Left lung (tissue), 10 donors: Measurements from ENCODE around the gene SH3PXD2A. TPM values are rescaled to one million over a fixed set of nuclear protein-coding genes. Genes with fewer than 3 reads are reported as not detected.

Source experiments
- ATAC-seq: fragments of 200-7000 bp; cut with Tn5 transposase; one replicate; pipeline ENCODE4 v1.9.1; 2020; ENCODE audit warnings: moderate library complexity
- DNase-seq, 4 donors: peaks; one replicate each; pipeline ENCODE4 v3.0.0-alpha.2; 2013 to 2020
- H3K27ac ChIP-seq, 2 donors: fragments of 200-600 bp; sonication (generic) in 1 of 2; one replicate each; pipeline versions ENCODE4 v1.5.0 to v1.8.0; 2020 to 2021
- H3K27me3 ChIP-seq, 2 donors: fragments of 200-600 bp; sonication (generic) in 1 of 2; one replicate each; pipeline versions ENCODE4 v1.5.0 to v1.8.0; 2020 to 2021
- H3K36me3 ChIP-seq, 2 donors: fragments of 200-600 bp; sonication (generic) in 1 of 2; one replicate each; pipeline versions ENCODE4 v1.5.0 to v1.8.0; 2020 to 2021
- H3K4me1 ChIP-seq, 2 donors: fragments of 200-600 bp; one replicate each; pipeline ENCODE4 v1.8.0; 2021
- H3K4me3 ChIP-seq, 2 donors: fragments of 200-600 bp; sonication (generic) in 1 of 2; one replicate each; pipeline versions ENCODE4 v1.5.0 to v1.8.0; 2020 to 2021; ENCODE audit warnings: mild to moderate bottlenecking in 1 of 2
- H3K9me3 ChIP-seq, 2 donors: fragments of 200-600 bp; sonication (generic) in 1 of 2; one replicate each; pipeline versions ENCODE4 v1.5.0 to v1.8.0; 2020 to 2021
- intact Hi-C, 2 donors: fragments of 100-400 bp; cut with DNase I; formaldehyde crosslinking; loops; one replicate each; pipeline versions ENCODE4 v1.11.2 to v1.14.2; 2022
- polyA plus RNA-seq, 6 donors: library from polyadenylated mRNA; unstranded; fragments of 120-200 nt; gene quantifications; one replicate each; pipeline ENCODE4 v1.2.1, GENCODE V29; 2013; ENCODE audit not compliant: insufficient read length in 6 of 6
- total RNA-seq, 2 donors: library from RNA; stranded (reverse); fragmentation: NEBNext Ultra II Directional; extraction: Animal tissue kit (Norgen Biotek cat#: 25700); gene quantifications; one replicate each; pipeline ENCODE4 v1.2.1, GENCODE V29; 2021
- TF ChIP-seq, protein P1 (sequence below), 2 donors: fragments of 200-600 bp; sonication (generic) in 1 of 2; IDR thresholded peaks; one replicate each; pipeline versions ENCODE4 v1.5.0 to v1.8.0; 2021; ENCODE audit warnings: antibody characterized with exemption in 2 of 2
- donor health status: DM: no; HTN: yes; CAD: no.
- donor health status: DM: no; HTN: no; CAD: no.

The SH3PXD2A gene
- total and polyA plus RNA-seq, 8 donors: 44.8 to 117 (median 91.7) TPM

DNA sequence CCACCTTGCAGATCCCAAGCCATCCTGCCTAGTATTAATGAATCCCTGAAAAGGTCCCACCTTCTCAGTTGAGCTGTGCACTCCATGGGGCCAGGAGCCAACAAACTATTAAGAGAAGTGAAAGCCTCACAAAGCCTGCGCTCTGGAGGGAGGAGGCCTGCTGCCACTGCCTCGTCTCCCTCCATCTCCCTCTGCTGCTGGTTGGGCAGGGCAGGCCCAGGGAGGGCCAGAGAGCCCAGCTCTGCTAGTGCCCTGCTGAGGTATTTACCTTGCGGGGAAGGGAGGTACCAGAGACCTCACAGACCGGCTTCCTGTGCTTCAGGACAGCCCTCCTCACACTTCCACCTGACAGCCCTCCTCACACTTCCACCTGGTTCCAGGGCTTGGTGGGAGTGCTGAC, 171.5 kb downstream of the SH3PXD2A start:
- intact Hi-C loops: loop anchor here in 1 of 2 donors (2.0 kb wide), 1 partner anchor 81 kb away; no protein-coding TSS in a partner anchor
- peaks cover 0 to 15% of the 10 kb centered on the region in 2 donors for H3K4me1 ChIP-seq
- ATAC-seq: no peak
- H3K9me3 ChIP-seq: no peaks in the 10 kb centered on the region
- H3K36me3 ChIP-seq: no peaks in the 10 kb centered on the region
- no peak overlapping the region for H3K27ac ChIP-seq
- TF ChIP-seq, protein P1, sequence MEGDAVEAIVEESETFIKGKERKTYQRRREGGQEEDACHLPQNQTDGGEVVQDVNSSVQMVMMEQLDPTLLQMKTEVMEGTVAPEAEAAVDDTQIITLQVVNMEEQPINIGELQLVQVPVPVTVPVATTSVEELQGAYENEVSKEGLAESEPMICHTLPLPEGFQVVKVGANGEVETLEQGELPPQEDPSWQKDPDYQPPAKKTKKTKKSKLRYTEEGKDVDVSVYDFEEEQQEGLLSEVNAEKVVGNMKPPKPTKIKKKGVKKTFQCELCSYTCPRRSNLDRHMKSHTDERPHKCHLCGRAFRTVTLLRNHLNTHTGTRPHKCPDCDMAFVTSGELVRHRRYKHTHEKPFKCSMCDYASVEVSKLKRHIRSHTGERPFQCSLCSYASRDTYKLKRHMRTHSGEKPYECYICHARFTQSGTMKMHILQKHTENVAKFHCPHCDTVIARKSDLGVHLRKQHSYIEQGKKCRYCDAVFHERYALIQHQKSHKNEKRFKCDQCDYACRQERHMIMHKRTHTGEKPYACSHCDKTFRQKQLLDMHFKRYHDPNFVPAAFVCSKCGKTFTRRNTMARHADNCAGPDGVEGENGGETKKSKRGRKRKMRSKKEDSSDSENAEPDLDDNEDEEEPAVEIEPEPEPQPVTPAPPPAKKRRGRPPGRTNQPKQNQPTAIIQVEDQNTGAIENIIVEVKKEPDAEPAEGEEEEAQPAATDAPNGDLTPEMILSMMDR (IDR thresholded peaks at IDR 0.05): no peak
- H3K4me3 ChIP-seq: no peak overlapping the region
- no peaks in the 10 kb centered on the region for H3K27me3 ChIP-seq
- DNase-seq: peak in 1 of 4 donors; percentile 49

DNA sequence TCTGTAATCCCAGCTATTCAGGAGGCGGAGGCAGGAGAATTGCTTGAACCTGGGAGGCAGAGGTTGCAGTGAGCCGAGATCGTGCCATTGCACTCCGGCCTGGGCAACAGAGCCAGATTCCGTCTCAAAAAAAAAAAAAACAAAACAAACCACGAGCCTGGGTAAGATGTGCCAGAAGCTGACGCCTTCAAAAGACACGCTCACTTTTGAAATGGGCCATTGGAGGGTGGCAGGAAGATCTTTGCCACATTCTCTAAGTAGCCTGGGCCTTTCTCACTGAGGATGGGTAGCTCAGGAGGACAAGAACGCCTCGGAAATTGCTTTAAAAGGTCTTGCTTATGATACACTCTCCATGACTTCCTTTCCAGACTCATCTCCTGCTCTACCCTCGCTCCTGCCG, 172.7 kb downstream of the SH3PXD2A start:
- TF ChIP-seq, protein P1 (IDR thresholded peaks at IDR 0.05): no peak
- Histone ChIP-seq H3K9me3 (no peaks in the 10 kb centered on the region), H3K27me3 (no peaks in the 10 kb centered on the region), H3K4me1 (peaks cover 0 to 27% of the 10 kb centered on the region in 2 donors), H3K27ac (no peak overlapping the region), H3K36me3 (no peaks in the 10 kb centered on the region), H3K4me3 (no peak overlapping the region)
- intact Hi-C loops: no loop called here
- ATAC-seq: no peak
- DNase-seq: peak in 1 of 4 donors; percentile 3

DNA sequence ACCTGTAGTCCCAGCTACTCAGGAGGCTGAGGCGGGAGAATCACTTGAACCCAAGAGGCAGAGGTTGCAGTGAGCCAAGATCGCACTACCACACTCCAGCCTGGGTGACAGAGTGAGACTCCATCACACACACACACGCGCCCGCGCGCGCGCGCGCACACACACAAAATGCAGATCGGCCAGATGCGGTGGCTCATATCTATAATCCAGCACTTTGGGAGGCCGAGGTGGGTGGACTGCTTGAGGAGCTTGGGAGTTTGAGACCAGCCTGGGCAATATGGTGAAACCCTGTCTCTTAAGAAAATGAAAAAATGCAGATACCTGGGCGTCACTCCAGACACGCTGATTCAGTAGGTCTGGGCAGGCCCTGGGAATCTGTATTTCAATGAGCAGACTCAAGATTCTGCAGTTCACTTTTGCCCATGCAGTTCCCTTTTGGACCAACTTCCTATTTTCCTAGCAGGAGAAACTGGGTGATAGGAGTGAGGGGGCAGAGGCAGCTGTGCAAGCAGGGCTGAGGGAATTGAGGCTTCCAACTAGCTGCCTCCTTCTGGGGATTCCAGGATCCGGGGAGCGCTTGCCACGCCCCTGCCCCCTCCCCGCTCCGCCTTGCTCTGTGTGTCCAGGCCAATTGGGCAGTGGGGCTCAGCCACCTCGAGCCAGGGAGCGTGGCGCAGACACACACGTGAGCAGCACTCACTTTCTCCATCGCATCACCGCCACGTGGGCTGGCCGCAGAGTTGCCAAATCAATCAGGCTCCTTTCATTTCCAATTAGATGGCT, 173.6 kb downstream of the SH3PXD2A start:
- no peak for ATAC-seq
- H3K36me3 ChIP-seq: no peaks in the 10 kb centered on the region
- TF ChIP-seq, protein P1 (IDR thresholded peaks at IDR 0.05): no peak
- intact Hi-C loops: no loop called here
- H3K27me3 ChIP-seq: no peaks in the 10 kb centered on the region
- no peak overlapping the region for H3K27ac ChIP-seq
- DNase-seq: peak in 1 of 4 donors; percentile 74
- H3K4me1 ChIP-seq: peaks cover 0 to 34% of the 10 kb centered on the region in 2 donors
- H3K4me3 ChIP-seq: no peak overlapping the region
- no peaks in the 10 kb centered on the region for H3K9me3 ChIP-seq

DNA sequence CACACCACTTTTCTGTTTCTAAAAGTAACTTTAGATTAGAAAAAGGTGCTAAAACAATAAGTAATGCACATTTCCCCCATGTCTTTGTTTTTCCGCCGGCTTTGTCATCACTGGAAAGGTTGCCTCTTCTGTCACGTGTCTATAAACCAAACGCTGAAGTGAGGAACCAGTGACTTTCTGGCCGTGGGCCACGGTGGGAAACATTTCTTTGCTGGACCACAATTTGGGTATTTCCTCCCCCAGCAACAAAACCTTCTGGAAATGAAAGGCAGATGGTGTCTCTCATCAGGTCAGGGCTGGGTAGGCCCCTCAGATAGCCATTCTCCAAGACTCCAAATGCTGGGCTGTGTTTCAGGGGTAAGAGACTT, 174.5 kb downstream of the SH3PXD2A start:
- intact Hi-C loops: no loop called here
- Histone ChIP-seq H3K36me3 (no peaks in the 10 kb centered on the region), H3K27me3 (no peaks in the 10 kb centered on the region), H3K27ac (no peak overlapping the region), H3K4me1 (peaks cover 7 to 35% of the 10 kb centered on the region in 2 donors), H3K4me3 (no peak overlapping the region), H3K9me3 (no peaks in the 10 kb centered on the region)
- ATAC-seq (no peak), DNase-seq (peak in 1 of 4 donors; percentile 6)
- TF ChIP-seq, protein P1 (IDR thresholded peaks at IDR 0.05): no peak

DNA sequence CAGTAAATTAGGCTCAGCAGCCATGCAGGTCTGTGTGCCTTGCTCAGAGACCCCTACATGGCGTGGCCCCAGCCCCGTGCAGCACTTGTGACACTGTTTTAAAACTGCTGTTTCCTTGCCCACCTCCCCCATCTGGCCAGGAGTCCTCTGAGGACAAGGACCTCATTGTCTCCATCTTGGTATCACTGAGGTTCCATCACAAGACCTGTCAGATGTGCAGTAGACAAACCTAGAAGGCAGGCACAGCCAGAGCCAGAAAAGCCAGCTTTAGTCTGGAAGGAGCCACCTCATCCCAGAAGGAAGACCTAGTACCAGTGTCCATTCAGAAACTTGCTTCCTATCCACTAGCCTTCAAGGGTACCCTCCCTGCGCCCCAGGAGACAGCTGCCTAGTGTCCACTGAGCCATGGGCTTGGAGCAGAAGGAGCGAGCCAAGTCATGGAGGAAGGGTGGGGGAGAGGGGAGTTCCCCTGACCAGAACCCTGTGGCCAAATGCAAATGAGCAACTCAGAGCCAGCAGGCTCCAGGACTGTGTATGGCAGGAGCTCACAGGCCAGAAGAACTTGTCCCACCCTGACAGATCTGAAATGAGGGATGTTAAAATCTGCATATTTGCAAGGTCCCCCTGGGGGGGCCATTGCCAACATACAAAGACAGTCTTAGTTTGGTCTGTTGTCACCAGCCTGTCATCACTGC, 176.1 kb downstream of the SH3PXD2A start:
- no peak overlapping the region for H3K4me3 ChIP-seq
- peak overlapping the region in 1 of 2 donors; percentile 80 for H3K27ac ChIP-seq
- no peak for ATAC-seq
- TF ChIP-seq, protein P1 (IDR thresholded peaks at IDR 0.05): no peak
- peaks cover 7 to 35% of the 10 kb centered on the region in 2 donors for H3K4me1 ChIP-seq
- H3K27me3 ChIP-seq: no peaks in the 10 kb centered on the region
- no peaks in the 10 kb centered on the region for H3K36me3 ChIP-seq
- intact Hi-C loops: no loop called here
- no peak for DNase-seq
- H3K9me3 ChIP-seq: no peaks in the 10 kb centered on the region
